Fibroblast of lung (primary cell): ENCODE data around the gene PTGIS. TPM values are rescaled to one million over a fixed set of nuclear protein-coding genes. Genes with fewer than 3 reads are reported as not detected.

ENCODE experiments used
- DNase-seq, 2 donors: peaks; one replicate each; pipeline versions ENCODE4 v3.0.0 to v3.0.0-alpha.2; 2010; ENCODE audit warnings: low read depth in 2 of 2
- H2AFZ ChIP-seq: 2 replicates; pipeline ENCODE4 v1.5.1; 2012; ENCODE audit warnings: low read length, control low read depth, inconsistent platforms
- H3K27ac ChIP-seq: 2 replicates; pipeline ENCODE4 v1.5.1; 2011; ENCODE audit warnings: low read length, control low read depth; ENCODE audit not compliant: insufficient read depth
- H3K27me3 ChIP-seq: 2 replicates; pipeline ENCODE4 v1.5.1; 2011; ENCODE audit warnings: mild to moderate bottlenecking, low read length; ENCODE audit not compliant: control insufficient read depth, insufficient read depth
- H3K36me3 ChIP-seq: 2 replicates; pipeline ENCODE4 v1.5.1; 2011; ENCODE audit warnings: low read length; ENCODE audit not compliant: control insufficient read depth, insufficient read depth
- H3K4me1 ChIP-seq: 2 replicates; pipeline ENCODE4 v1.5.1; 2011; ENCODE audit warnings: low read length; ENCODE audit not compliant: control insufficient read depth, insufficient read depth; ENCODE audit errors: extremely low read depth
- H3K4me2 ChIP-seq: 2 replicates; pipeline ENCODE4 v1.5.1; 2011; ENCODE audit warnings: low read length, control low read depth; ENCODE audit not compliant: insufficient read depth; ENCODE audit errors: extremely low read depth
- H3K4me3 ChIP-seq, 4 experiments: fragments of 200-600 bp in 1 of 4; sonication (generic) in 1 of 4; replicated peaks in 1 of 4; 2 replicates each; pipeline ENCODE4 v1.5.1; 2011 to 2016; ENCODE audit warnings: low read length in 4 of 4, low read depth in 3 of 4, mild to moderate bottlenecking in 3 of 4, control low read depth in 2 of 4, inconsistent platforms in 1 of 4, mixed read lengths in 1 of 4; ENCODE audit not compliant: insufficient read depth in 1 of 4; ENCODE audit errors: control extremely low read depth in 1 of 4
- H3K79me2 ChIP-seq: 2 replicates; pipeline ENCODE4 v1.5.1; 2012; ENCODE audit warnings: mild to moderate bottlenecking, low read length, inconsistent platforms; ENCODE audit not compliant: control insufficient read depth, insufficient read depth
- H3K9ac ChIP-seq: 2 replicates; pipeline ENCODE4 v1.5.1; 2011; ENCODE audit warnings: mild to moderate bottlenecking, low read length, control low read depth; ENCODE audit not compliant: insufficient read depth
- H3K9me3 ChIP-seq: 2 replicates; pipeline ENCODE4 v1.5.1; 2012; ENCODE audit warnings: low read depth, low read length; ENCODE audit not compliant: control insufficient read depth, insufficient read depth
- H4K20me1 ChIP-seq: 2 replicates; pipeline ENCODE4 v1.5.1; 2011; ENCODE audit warnings: low read length; ENCODE audit not compliant: control insufficient read depth, insufficient read depth; ENCODE audit errors: extremely low read depth
- CTCF ChIP-seq, 2 donors: IDR thresholded peaks in 1 of 2; conservative IDR thresholded peaks in 1 of 2; 1 replicate in 1 of 2; 2 replicates in 1 of 2; pipeline ENCODE4 v1.5.1; 2011 to 2012; ENCODE audit warnings: low read length in 2 of 2, control low read depth in 1 of 2, inconsistent platforms in 1 of 2, low read depth in 1 of 2, mild to moderate bottlenecking in 1 of 2
- EZH2 ChIP-seq: IDR thresholded peaks from 2 replicates; pipeline ENCODE4 v1.5.1; 2012; ENCODE audit warnings: low read length, control low read depth, mild to moderate bottlenecking; ENCODE audit errors: missing control alignments
- polyA plus RNA-seq, 2 donors: library from polyadenylated mRNA; depleted of rRNA in 1 of 2; stranded (reverse) in 1 of 2; unstranded in 1 of 2; fragments of >200 nt; gene quantifications; 2 replicates each; pipeline ENCODE4 v1.2.1, GENCODE V29; 2011 to 2012; ENCODE audit warnings: missing spikeins in 1 of 2
- total RNA-seq: library from RNA; depleted of rRNA; stranded (reverse); fragments of >200 nt; gene quantifications from 2 replicates; pipeline ENCODE4 v1.2.1, GENCODE V29; 2014

The PTGIS gene
- total and polyA plus RNA-seq, 2 donors (not counting 1 experiment from before 2014, with no cell fraction given) = 6.8 to 41.5 TPM

- Histone ChIP-seq H3K9me3 (no peaks in the 10 kb centered on the region), H3K27ac (peak overlapping the region; percentile 67), H3K4me1 (peaks cover 24% of the 10 kb centered on the region), H3K36me3 (no peaks in the 10 kb centered on the region), H3K4me2 (no peak overlapping the region), H4K20me1 (no peaks in the 10 kb centered on the region), H2AFZ (no peak overlapping the region), H3K79me2 (no peaks in the 10 kb centered on the region), H3K4me3 (no peak overlapping the region), H3K9ac (no peak overlapping the region), H3K27me3 (no peaks in the 10 kb centered on the region)
- DNase-seq = no peak
- no peak for TF ChIP-seq EZH2
- no peak for TF ChIP-seq CTCF (conservative IDR thresholded peaks at IDR 0.05 in 1 of 2, IDR thresholded peaks at IDR 0.05 in 1 of 2; ENCODE audit: low read depth in 1 of 2, low read length in 2 of 2)
These were observed 16.8 kb upstream of the PTGIS start for GRCh38 chr20:49584418-49585382.

- Histone ChIP-seq H3K4me2 (peak overlapping the region; percentile 54), H3K27ac (peak overlapping the region; percentile 67), H3K4me3 (no peak overlapping the region), H3K27me3 (no peaks in the 10 kb centered on the region), H4K20me1 (no peaks in the 10 kb centered on the region), H3K79me2 (no peaks in the 10 kb centered on the region), H2AFZ (no peak overlapping the region), H3K4me1 (peaks cover 24% of the 10 kb centered on the region), H3K9ac (no peak overlapping the region), H3K9me3 (no peaks in the 10 kb centered on the region), H3K36me3 (no peaks in the 10 kb centered on the region)
- DNase-seq = peak; percentile 87 to 99
- TF ChIP-seq EZH2 (no peak), CTCF (conservative IDR thresholded peaks at IDR 0.05 in 1 of 2, IDR thresholded peaks at IDR 0.05 in 1 of 2; ENCODE audit: low read depth in 1 of 2, low read length in 2 of 2) (peak in 1 of 2 donors; percentile 18)
These were observed 15.9 kb upstream of the PTGIS start for GRCh38 chr20:49583669-49584417.

- H3K27me3 ChIP-seq = no peaks in the 10 kb centered on the region
- H2AFZ ChIP-seq = no peak overlapping the region
- no peak overlapping the region for H3K9ac ChIP-seq
- no peak overlapping the region for H3K4me2 ChIP-seq
- H3K27ac ChIP-seq = peak overlapping the region; percentile 67
- H3K4me3 ChIP-seq = no peak overlapping the region
- H3K79me2 ChIP-seq = no peaks in the 10 kb centered on the region
- H4K20me1 ChIP-seq = no peaks in the 10 kb centered on the region
- TF ChIP-seq EZH2 (no peak), CTCF (conservative IDR thresholded peaks at IDR 0.05 in 1 of 2, IDR thresholded peaks at IDR 0.05 in 1 of 2; ENCODE audit: low read depth in 1 of 2, low read length in 2 of 2) (no peak)
- no peak for DNase-seq
- H3K4me1 ChIP-seq = peaks cover 22% of the 10 kb centered on the region
- no peaks in the 10 kb centered on the region for H3K9me3 ChIP-seq
- no peaks in the 10 kb centered on the region for H3K36me3 ChIP-seq
These were observed 15.4 kb upstream of the PTGIS start for GRCh38 chr20:49583343-49583668.
